HFFc6 (cell line): ENCODE measurements around the gene GSK3B. TPM values are rescaled to one million over a fixed set of nuclear protein-coding genes. Genes with fewer than 3 reads are reported as not detected.

Source experiments
- DNase-seq: peaks from one replicate; pipeline ENCODE4 v3.0.0-alpha.2; 2018
- H3K27ac Mint-ChIP-seq: 2 replicates; pipeline ENCODE4 v1.8.0; 2020; ENCODE audit warnings: mild to moderate bottlenecking, mixed read lengths
- H3K27me3 Mint-ChIP-seq: 2 replicates; pipeline ENCODE4 v1.8.0; 2021; ENCODE audit warnings: mild to moderate bottlenecking, moderate library complexity, mixed read lengths; ENCODE audit not compliant: insufficient read depth
- H3K36me3 Mint-ChIP-seq: 2 replicates; pipeline ENCODE4 v1.8.0; 2021; ENCODE audit warnings: low read depth, mixed read lengths
- H3K4me1 Mint-ChIP-seq: 2 replicates; pipeline ENCODE4 v1.8.0; 2020; ENCODE audit warnings: low read depth, mixed read lengths
- H3K4me3 Mint-ChIP-seq: 2 replicates; pipeline ENCODE4 v1.8.0; 2020; ENCODE audit warnings: mild to moderate bottlenecking, moderate library complexity, mixed read lengths
- H3K9me3 Mint-ChIP-seq: 2 replicates; pipeline ENCODE4 v1.8.0; 2020; ENCODE audit warnings: mild to moderate bottlenecking, mixed read lengths
- total RNA-seq, 6 experiments: library from RNA; stranded (reverse); fragmentation: NEBNext Ultra II Directional; extraction: Animal tissue kit (Norgen Biotek cat#: 25700); gene quantifications; 2 replicates in 1 of 6; 3 replicates in 5 of 6; pipeline ENCODE4 v1.2.3, GENCODE V29; 2021
- TF ChIP-seq, protein P1 (sequence below): fragments of 200-600 bp; sonication (generic); IDR thresholded peaks from 2 replicates; pipeline ENCODE4 v1.5.0; 2021; ENCODE audit warnings: antibody characterized with exemption, mild to moderate bottlenecking

Gene GSK3B
- total RNA-seq, 6 experiments from 2014 or later, result 42.9 to 52.8 (median 49.6) TPM

GRCh38 chr3:119885746-119886530 lies 208.3 kb downstream of the GSK3B start:
- DNase-seq, result peak; percentile 80

GRCh38 chr3:119884161-119884557 lies 210.1 kb downstream of the GSK3B start:
- peak overlapping the region; percentile 30; the same call in 1 of the 2 replicates for H3K27ac Mint-ChIP-seq

More at GRCh38 chr3:119885746-119886530, 208.3 kb downstream of the GSK3B start:
- TF ChIP-seq, protein P1, sequence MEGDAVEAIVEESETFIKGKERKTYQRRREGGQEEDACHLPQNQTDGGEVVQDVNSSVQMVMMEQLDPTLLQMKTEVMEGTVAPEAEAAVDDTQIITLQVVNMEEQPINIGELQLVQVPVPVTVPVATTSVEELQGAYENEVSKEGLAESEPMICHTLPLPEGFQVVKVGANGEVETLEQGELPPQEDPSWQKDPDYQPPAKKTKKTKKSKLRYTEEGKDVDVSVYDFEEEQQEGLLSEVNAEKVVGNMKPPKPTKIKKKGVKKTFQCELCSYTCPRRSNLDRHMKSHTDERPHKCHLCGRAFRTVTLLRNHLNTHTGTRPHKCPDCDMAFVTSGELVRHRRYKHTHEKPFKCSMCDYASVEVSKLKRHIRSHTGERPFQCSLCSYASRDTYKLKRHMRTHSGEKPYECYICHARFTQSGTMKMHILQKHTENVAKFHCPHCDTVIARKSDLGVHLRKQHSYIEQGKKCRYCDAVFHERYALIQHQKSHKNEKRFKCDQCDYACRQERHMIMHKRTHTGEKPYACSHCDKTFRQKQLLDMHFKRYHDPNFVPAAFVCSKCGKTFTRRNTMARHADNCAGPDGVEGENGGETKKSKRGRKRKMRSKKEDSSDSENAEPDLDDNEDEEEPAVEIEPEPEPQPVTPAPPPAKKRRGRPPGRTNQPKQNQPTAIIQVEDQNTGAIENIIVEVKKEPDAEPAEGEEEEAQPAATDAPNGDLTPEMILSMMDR, result no peak
- Mint-ChIP-seq H3K36me3 (peaks cover 39% of the 10 kb centered on the region), H3K27ac (peak overlapping the region; percentile 66), H3K4me3 (peak overlapping the region; percentile 22; the same call in 1 of the 2 replicates), H3K9me3 (peaks cover 9% of the 10 kb centered on the region), H3K4me1 (peaks cover 50% of the 10 kb centered on the region), H3K27me3 (no peaks in the 10 kb centered on the region)

GRCh38 chr3:119883461-119884160 lies 210.6 kb downstream of the GSK3B start:
- Mint-ChIP-seq H3K4me1 (peaks cover 54% of the 10 kb centered on the region), H3K9me3 (no peaks in the 10 kb centered on the region), H3K36me3 (peaks cover 37% of the 10 kb centered on the region), H3K27me3 (no peaks in the 10 kb centered on the region), H3K27ac (peak overlapping the region; percentile 30; the same call in 1 of the 2 replicates), H3K4me3 (no peak overlapping the region)
- no peak for DNase-seq
- TF ChIP-seq, protein P1, result peak; percentile 35

More at GRCh38 chr3:119884161-119884557, 210.1 kb downstream of the GSK3B start:
- Mint-ChIP-seq H3K4me1 (peaks cover 54% of the 10 kb centered on the region), H3K4me3 (no peak overlapping the region), H3K9me3 (peaks cover 5% of the 10 kb centered on the region), H3K27me3 (no peaks in the 10 kb centered on the region), H3K36me3 (peaks cover 42% of the 10 kb centered on the region)
- TF ChIP-seq, protein P1, result no peak
- DNase-seq, result no peak

- Mint-ChIP-seq H3K36me3 (peaks cover 20% of the 10 kb centered on the region), H3K9me3 (no peaks in the 10 kb centered on the region), H3K27me3 (no peaks in the 10 kb centered on the region), H3K4me1 (peaks cover 39% of the 10 kb centered on the region), H3K27ac (peak overlapping the region; percentile 16; the same call in 1 of the 2 replicates), H3K4me3 (no peak overlapping the region)
- TF ChIP-seq, protein P1, result no peak
- peak; percentile 15 for DNase-seq
These were observed 213.3 kb downstream of the GSK3B start for GRCh38 chr3:119880966-119881365.

DNA sequence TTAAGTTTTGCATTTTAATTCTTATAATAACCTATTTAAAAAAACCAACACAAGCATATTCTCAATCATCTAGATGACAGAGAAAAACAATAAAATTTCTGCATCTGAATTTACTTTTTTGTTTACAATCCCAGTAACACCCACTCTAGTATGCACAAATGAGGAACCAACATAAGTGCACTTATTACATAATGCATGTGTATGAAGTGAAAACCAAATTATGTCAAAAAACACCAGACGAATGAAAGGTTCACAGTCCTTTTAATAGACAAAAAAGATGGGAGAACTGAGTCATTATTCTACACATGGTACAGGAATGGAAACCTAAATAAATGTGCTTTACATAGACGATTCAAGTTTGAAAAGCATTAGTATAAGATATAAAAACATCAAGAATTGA lies 220.6 kb downstream of the GSK3B start:
- DNase-seq, result no peak
- no peaks in the 10 kb centered on the region for H3K4me1 Mint-ChIP-seq
- no peak overlapping the region for H3K4me3 Mint-ChIP-seq
- H3K27me3 Mint-ChIP-seq, result no peaks in the 10 kb centered on the region
- no peaks in the 10 kb centered on the region for H3K9me3 Mint-ChIP-seq
- H3K36me3 Mint-ChIP-seq, result no peaks in the 10 kb centered on the region; the same call in 1 of the 2 replicates
- H3K27ac Mint-ChIP-seq, result no peak overlapping the region
- TF ChIP-seq, protein P1, result no peak
